Right forelimb (tissue), 1 donor: ENCODE results near the gene EML6.
"Not testable (repeated sequence)": the region's sequence is repeated elsewhere in the genome, so short reads cannot be mapped to it uniquely, and the experiment has no call there.

ENCODE experiments used
- DNase-seq: peaks from one replicate; pipeline ENCODE4 v3.0.0-alpha.2; 2018

EML6 gene

DNA sequence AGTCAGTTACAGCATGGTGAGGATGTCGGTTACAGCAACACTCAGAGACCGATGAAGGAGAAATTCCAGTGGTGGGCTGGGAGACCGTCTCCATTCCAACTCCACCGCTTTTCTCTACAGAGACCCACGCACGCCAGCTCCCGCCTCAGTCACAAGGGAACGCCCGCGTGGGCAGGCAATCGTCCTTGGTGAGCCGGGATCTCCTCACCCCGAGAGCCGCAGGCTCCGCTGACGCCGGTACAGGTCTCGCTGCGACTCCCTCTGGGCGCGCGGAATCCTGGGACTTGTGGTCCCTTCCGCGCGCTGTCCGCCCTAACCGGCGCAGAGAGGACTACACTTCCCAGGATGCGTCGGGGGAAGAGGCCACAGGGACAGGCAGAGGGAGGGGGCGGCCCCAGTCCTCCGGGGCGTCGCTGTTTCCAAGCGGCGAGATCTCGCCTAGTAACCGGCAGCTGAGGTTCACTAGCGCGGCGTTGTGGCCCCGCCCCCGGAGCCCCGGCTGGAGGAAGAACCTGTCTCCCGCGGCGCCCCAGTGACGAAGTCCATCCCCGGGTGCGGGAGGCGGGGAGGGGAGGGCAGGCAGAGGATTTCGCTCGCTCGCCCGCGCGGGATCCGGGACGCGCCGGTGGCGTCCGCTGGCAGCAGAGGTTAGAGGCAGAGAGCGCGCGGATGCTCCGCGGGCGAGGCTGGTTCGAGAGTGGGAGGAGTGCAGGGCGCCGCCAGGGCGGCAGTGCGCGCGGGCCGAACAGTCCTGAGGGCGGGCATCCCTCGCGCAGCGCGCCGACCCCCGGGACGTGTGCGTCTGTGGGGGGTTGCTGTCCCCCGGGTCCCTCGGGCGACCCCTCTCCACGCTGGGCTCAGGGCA is at the start of gene EML6:
EML6 (plus strand) TSS at position 532 of the 865 bp plus-strand sequence. CDS start 1,400 bp downstream, outside the sequence.
- DNase-seq = peak; percentile 96

DNA sequence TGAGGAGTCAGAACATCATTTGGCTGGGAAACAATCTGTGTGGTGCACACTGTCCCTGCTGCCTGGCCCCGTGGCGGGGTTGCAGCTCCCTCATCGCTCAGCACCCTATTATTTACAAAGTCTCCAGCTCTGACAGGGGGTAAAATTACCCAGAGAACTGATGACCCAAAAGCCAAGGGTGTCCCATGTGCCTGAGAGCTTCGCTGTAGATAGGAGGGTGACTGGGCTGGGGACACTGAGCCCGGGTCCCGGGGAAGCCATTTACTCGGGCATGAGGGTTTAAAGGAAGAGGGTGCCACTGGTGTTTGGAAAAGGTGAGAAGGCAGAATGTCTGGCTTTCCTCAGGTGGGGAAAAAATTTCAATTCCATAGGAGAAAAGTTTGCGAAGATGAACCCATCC is 48.2 kb upstream of the EML6 start:
- no peak for DNase-seq

DNA sequence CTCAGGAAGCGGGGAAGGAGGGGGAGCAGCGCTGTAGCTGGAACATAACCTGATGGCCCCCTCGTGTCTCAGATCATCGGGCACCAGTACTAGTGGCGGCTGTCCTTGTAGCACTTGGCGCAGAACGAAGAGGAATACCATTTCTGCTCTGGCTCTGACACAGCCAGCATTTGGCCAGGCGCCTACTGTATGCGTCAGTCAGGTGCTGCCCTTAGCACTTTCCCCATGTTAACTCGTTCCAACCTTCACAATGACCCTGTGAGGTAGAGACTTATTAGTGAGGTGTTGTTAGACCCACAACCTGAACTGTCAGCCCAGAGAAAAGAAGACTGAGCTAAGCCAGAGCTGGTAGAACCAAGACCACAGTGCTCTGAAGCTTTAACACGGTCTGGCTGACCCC is 47.7 kb upstream of the EML6 start:
- no peak for DNase-seq

DNA sequence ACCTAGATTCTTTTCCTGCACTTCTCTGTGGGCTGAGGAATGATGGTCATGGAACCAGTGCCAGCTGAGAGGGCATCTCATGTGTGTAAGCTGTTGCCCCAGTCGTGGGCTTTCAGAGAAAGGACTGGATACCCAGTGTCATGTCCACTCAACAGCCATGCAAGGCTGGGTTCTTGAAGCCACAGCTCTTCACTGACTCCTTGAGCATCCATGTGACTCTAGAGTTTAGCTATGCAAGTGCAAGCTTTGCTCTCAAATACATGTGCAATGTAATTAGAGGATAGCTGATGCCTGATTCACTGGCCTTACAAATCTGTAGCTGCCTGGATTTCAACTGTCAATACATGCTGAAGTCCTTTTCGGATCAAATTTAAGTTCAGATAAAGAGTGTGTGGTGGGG is 46.8 kb upstream of the EML6 start:
- DNase-seq = no peak

DNA sequence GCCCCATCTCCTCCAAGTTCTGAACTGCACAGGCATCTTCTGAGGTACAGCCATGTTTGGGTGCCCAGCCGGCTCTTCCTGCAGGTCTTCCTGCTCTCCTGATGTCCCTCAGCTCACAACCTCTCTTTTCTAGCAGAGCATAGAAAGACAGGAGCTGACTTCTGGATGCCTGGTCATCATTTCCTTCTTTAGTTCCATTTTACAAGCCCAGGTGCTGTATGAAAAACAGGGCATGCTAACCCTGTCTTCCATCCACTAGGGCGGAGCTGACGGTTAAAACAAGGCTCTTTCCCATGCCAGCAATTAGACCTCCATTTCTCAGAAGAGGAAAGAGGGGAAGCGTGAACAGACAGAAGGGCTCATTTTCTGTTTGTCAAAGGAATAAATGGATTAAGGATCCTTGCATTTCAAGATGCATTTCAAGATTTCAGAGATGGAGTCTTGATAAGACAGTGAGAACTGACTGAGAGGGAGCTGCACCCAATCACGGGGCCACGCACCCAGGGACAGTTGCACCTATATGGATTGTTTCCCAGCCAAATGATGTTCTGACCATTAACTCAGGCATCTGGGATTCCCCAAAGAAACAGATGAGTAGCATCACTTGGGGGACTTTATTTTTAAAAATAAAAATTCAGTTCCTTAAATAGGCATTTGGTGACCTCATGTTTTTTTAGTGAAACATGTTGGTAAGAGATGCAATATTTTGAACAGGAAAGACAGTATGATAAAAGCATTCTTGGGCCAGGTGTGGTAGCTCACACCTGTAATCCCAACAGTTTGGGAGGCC is 45.8 kb upstream of the EML6 start:
- DNase-seq = no peak

DNA sequence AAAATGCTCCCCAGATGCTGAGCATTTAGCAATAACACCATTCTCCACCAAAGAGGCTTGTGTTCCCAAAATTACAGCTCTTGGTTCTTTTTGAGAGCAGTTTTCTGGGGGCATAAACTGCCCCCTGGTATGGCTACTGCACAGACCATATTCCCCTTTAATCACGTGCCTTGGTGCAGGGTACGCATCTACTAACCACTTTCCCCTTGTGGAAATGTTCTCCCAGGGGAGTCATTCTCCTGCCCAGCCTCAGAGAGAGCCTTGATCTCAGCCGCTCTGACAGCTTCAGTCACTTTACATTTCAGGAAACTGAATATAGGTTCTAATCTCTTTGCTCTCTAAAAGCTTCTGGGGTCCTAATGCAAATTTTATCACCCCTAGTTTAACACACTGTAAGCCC is 44.7 kb upstream of the EML6 start:
- DNase-seq = no peak

DNA sequence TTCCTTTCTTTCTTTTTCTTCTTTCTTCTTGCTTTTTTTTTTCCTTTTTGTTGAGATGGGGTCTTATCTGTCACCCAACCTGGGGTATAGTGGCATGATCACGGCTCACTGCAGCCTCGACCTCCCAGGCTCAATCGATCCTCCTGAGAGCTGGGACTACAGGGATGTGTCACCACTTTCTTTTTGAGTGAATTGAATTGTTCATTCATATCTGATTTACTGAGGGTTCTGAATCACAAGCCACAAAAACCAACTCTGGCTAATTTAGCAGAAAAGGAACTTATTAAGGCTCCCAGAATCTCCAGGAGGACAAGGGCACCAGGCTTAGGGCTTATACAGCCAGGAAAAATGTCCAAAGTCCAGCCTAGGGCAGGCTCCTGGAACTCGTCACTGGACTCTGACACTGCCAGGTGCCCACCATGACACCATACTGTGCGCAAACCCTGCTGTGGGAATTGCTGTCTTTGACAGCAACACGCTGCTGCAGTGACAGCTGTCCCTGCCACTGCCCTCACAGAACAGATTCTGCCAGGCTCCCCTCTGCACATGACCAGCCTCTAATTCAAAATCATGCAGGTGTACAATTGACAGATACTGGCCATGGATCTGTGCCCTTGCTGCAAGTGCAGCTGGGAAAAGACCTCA is 42.9 kb upstream of the EML6 start:
- DNase-seq = no peak

DNA sequence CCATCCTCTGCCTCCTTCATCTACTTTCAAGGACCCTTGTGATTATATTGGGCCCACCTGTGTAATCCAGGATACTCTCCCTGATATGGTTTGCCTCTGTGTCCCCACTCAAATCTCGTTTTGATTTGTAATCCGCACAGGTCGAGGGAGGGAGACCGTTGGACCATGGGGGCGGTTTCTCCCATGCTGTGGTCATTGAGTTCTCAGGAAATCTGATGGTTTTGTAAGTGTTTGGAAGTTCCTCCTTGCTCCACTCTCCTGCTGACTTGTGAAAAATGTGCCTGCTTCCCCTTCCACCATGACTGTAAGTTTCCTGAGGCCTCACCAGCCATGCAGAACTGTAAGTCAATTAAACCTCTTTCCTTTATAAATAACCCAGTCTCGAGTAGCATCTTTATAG is 42.0 kb upstream of the EML6 start:
- no peak for DNase-seq

DNA sequence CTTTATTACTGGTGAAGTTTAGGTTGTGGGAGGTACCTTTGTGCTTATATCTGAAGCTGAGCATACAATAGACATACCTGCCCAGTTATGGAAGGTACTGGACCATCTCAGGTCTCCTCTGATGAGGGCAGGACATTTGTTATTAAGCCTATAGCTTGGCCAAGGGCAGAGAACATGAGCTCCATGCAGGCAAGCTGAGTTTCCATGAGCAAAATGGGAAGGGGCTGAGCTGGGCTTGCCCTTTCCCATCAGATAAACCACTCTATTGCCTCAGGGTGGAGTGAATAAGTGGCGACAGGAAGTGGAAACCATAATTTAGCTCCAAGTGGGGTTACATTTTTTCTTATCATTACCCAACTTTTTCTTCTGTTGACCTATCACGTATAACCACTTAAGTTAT is 39.9 kb upstream of the EML6 start:
- no peak for DNase-seq

DNA sequence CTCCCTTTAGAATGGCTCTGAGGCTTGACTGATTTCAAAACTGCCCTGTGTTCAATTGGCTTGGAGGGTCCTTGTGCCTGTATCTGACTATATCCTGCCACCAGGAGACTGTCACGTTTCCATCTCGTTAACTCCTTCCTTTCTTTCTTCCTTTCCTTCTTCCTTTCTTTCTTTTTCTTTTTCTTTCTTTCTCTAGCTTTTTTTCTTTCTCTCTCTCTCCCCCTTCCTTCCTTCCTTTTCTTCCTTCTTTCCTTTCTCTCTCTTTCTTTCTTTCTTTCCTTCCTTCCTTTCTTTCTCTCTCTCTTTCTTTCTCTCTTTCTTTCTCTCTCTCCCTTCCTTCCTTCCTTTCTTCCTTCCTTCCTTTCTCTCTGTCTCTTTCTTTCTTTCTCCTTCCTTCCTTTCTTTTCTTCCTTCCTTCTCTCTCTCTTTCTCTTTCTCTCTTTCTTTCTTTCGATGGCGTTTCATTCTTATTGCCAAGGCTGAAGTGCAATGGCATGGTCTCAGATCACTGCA is 38.1 kb upstream of the EML6 start:
- DNase-seq = no peak

DNA sequence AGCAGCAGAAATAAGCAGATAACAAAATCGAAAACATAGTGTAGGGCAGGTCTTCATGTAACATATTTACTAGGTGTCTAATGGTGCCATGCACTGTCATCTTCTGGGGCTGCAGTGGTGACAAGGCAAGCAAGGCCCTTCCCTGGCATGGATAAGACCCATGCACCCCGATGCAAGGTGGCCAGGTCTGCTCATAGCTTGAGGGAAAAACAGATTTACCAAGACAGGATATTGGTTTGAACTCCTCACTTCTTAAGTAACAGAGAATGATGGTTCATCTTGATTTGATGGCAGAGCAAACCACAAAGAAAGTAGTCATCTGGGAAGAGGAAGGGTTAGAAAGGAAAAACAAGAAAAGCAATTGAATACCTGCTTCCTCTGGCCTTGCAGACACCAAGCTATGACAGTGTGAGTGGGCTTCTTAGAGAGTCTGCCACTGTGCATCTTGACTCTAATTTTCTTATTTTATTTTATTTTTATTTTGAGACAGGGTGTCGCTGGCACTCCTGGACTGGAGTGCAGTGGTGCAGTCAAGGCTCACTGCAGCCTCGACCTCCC is 35.8 kb upstream of the EML6 start:
- DNase-seq = no peak

DNA sequence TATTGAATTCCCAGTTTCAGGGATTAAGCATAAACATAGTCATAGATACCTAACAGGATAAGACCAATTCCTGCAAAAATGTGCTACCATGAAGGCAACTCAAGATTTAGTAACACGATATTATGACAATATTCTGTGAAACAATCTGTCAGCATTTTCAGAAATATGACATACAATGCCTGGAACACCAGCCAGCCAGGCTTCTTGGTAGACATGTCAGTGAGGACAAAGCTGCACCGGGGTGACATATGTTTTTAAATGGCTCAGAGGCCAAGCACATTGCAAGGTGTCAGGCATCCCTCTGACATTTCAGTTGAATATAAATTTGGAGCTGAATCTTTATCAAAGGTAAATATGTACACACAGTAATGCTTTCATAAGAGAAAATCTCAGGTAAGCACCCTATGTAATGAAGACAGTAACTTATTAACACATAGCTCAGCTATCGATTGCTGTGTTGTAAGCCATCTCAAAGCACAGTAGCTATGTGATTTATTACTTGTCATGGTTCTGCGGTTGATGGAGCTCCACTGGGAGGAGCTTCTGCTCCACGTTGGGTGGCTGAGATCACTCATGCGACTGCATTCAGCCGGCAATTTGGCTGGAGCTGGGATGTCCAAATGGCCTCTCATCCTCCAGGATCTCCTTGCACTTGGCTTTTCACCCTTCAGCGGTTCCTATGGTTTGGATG is 31.9 kb upstream of the EML6 start:
- DNase-seq = no peak

DNA sequence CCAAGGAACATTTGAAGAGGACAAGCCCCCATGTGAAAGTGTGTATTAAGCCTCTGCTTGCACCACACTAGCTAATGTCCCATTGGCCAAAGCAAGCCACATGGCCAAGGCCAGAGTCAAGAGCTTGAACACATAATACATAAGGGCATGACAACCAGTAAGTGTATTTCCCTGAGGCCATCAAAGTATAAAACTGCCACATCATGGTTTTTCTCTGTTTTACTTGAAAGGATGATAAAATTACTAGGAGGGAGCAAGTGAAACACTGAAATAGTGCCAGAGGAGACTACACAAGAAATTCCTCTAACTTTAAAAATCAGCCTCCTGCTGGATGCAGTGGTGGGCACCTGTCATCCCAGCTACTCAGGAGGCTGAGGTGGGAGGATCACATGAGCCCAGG is 30.9 kb upstream of the EML6 start:
- DNase-seq = no peak

DNA sequence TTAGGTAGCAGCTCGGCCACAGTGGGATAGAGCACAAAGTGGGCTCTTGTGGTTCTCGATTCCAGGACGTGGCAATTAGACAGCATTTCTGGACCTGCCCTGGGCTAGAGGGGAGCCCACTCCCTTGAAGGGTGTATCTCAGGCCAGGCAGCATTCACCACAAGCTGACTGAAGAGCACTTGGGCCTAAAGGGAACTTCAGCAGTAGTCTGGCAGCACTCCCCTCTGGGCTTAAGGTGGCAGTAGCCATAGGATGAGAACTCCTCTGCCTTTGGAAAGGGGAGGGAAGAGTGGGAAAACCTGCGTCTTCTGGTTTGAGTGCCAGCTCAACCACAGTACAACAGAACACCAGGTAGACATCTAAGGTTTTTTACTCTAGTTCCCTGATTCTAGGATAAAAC is 28.1 kb upstream of the EML6 start:
- no peak for DNase-seq

DNA sequence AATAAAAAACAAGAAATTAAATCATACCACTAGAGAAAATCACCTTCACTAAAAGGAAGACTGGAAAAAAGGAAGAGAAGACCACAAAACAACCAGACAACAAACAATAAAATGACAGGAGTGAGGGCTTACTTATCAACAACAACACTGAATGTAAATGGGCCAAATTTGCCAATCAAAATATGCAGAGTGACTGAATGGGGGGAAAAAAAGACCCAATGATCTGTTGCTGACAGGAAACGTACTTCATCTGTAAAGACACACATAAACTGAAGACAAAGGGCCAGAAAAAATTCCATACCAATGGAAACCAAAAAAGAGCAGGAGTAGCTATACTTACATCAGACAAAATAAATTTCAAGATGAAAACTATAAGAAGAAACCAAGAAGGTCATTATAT is 25.5 kb upstream of the EML6 start:
- DNase-seq = no peak

DNA sequence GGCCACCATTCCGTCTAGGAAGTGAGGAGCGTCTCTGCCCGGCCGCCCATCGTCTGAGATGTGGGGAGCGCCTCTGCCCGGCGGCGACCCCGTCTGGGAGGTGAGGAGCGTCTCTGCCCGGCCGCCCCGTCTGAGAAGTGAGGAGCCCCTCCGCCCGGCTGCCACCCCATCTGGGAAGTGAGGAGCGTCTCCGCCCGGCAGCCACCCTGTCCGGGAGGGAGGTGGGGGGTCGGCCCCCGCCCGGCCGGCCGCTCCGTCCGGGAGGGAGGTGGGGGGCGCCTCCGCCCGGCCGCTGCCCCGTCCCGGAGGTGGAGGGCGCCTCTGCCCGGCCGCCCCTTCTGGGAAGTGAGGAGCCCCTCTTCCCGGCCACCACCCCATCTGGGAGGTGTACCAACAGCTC is 24.5 kb upstream of the EML6 start:
- not testable (repeated sequence) for DNase-seq

DNA sequence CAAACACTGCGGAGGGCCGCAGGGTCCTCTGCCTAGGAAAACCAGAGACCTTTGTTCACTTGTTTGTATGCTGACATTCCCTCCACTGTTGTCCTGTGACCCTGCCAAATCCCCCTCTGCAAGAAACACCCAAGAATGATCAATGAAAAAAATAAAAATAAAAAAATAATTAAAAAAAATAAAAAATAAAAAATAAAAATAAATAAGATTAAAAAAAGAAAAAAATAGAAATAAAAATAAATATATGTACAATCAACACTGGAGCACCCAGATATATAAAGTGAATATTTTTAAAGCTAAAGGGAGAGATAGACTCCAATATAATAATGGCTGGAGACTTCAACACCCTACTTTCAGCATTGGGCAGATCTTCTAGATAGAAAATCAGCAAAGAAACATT is 23.8 kb upstream of the EML6 start:
- no peak for DNase-seq

DNA sequence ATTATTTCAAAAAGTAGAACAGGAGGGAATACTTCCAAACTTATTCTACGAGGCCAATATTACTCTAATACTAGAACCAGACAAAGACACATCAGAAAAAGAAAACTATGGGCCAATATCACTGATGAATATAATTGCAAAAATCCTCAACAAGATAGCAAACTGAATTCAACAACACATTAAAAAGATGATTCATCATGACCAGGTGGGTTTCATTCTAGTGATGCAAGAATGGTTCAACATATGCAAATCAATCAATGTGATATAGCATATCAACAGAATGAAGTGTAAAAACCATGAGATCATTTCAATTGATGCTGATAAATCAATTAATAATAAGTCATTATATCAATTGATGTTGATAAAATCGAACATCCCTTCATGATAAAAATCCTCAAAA is 22.4 kb upstream of the EML6 start:
- DNase-seq = no peak

DNA sequence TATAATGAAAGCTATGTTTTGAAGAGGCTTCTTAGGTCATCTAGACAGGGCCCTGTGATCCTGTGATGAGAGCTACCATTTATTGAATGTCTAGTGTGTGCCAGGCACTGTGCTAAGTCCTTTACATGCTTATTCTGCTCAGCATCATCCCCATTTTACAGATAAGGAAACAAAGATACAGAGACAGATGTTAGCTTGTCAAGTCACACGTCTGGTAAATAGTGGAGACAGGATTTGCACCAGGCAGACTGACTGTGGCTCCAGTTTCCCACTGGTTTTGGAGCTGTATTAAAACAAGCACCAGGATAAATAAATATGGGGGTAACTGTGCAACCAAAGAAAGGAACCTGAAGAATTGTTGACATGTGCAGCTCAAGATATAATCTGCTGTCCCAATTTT is 19.2 kb upstream of the EML6 start:
- DNase-seq = no peak

DNA sequence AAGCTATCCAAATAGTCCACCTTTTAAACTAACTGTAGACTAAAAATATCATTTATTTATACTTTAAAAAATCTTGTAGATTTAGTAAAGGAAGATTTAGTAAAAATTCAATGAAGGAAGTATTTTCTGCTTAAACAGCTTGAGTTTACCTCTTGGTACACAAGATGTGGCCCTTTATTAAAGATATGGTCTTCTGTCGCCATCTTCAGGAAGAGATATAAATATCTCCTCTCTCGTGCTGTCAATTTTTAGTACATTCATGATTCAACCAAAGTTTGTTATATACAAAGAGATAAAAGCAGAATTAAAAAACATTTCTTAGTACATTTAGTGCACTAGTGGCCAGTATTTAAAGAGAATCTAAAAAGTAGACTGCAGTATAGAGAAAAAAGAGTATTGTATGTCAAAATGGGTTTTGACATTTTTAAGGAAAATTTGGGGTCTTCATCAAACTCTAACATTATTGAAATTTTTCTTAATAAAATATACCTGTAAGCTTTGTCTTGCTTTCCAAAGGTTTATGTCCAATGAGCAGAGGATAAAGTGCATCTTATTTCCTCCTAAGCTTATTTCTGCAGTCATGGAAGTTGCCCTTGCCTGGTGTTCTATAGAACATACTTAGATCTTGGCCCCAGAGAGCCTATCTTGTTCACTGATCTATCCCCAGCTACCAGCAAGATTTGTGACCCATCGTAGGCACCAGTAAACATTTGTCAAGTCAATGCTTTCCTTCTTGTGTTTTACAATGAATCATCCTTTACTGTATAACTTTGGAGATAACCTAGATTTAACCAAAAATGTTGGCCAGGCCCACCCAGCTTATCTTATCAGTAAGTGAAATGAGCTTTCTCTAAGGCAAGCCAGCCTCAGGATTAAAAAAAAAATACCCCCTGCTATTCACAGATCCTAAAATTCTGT is 18.5 kb upstream of the EML6 start:
- DNase-seq = no peak

DNA sequence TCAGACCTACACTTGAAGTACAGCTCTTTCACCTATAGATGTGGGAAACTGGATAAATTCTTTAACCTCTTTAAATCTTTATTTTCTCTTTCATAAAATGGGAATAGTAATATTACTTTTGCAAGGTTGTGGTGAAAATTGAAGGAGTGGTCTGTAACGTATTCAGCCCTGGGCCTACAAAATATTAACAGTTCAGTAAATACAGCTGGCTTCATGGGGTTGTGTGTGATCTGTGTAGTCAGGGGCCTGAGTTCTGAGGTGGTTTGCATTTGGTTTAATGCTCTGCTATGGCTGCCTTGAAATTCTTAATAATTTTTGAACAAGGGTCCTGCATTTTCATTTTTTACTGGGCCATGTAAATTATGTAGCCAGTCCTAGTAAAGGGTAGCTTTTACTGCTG is 16.8 kb upstream of the EML6 start:
- no peak for DNase-seq
